ENCODE measurements around the gene PTPN2.

Gene PTPN2

GRCh38 chr18:12823892-12824291, 60.1 kb downstream of the PTPN2 start:
- TF ChIP-seq CTCF (conservative IDR thresholded peaks at IDR 0.05; ENCODE audit: low read length), result no peak
- H3K4me3 ChIP-seq (ENCODE audit: low read length), result no peak overlapping the region
- no peak for DNase-seq (ENCODE audit: low read depth)

GRCh38 chr18:12821408-12821807, 62.6 kb downstream of the PTPN2 start:
- H3K4me3 ChIP-seq (ENCODE audit: low read length), result no peak overlapping the region
- no peak for DNase-seq (ENCODE audit: low read depth)
- TF ChIP-seq CTCF (conservative IDR thresholded peaks at IDR 0.05; ENCODE audit: low read length), result no peak

- TF ChIP-seq CTCF (conservative IDR thresholded peaks at IDR 0.05; ENCODE audit: low read length), result no peak
- DNase-seq (ENCODE audit: low read depth), result no peak
- no peak overlapping the region for H3K4me3 ChIP-seq (ENCODE audit: low read length)
Observed at GRCh38 chr18:12820506-12820905, 63.5 kb downstream of the PTPN2 start.

- no peak for DNase-seq (ENCODE audit: low read depth)
- TF ChIP-seq CTCF (conservative IDR thresholded peaks at IDR 0.05; ENCODE audit: low read length), result no peak
- H3K4me3 ChIP-seq (ENCODE audit: low read length), result no peak overlapping the region
Observed at GRCh38 chr18:12819841-12820240, 64.2 kb downstream of the PTPN2 start.

GRCh38 chr18:12819322-12819721, 64.7 kb downstream of the PTPN2 start:
- no peak for DNase-seq (ENCODE audit: low read depth)
- no peak overlapping the region for H3K4me3 ChIP-seq (ENCODE audit: low read length)
- TF ChIP-seq CTCF (conservative IDR thresholded peaks at IDR 0.05; ENCODE audit: low read length), result no peak

GRCh38 chr18:12818243-12818642, 65.8 kb downstream of the PTPN2 start:
- H3K4me3 ChIP-seq (ENCODE audit: low read length), result no peak overlapping the region
- no peak for DNase-seq (ENCODE audit: low read depth)
- no peak for TF ChIP-seq CTCF (conservative IDR thresholded peaks at IDR 0.05; ENCODE audit: low read length)

- H3K4me3 ChIP-seq (ENCODE audit: low read length), result no peak overlapping the region
- TF ChIP-seq CTCF (conservative IDR thresholded peaks at IDR 0.05; ENCODE audit: low read length), result no peak
- no peak for DNase-seq (ENCODE audit: low read depth)
Observed at GRCh38 chr18:12816451-12816850, 67.6 kb downstream of the PTPN2 start.

Data from AG10803 (cell line).